PC-3 (cell line): ENCODE results near the gene STXBP5. TPM values are rescaled to one million over a fixed set of nuclear protein-coding genes. Genes with fewer than 3 reads are reported as not detected.

ENCODE experiments used
- ATAC-seq: fragments of 200-7000 bp; cut with Tn5 transposase; 2 replicates; pipeline ENCODE4 v1.9.1; 2020; ENCODE audit warnings: mild to moderate bottlenecking, moderate library complexity
- BruUV-seq: library from RNA; stranded (reverse); fragments of 400-500 nt; replicated peaks from 2 replicates; lab custom pipeline; 2021; lab: Mats Ljungman, UMichigan
- CTCF ChIA-PET: fragments of 300-600 bp; sonication (Branson Sonifier 250); formaldehyde crosslinking; loops from one replicate; lab custom pipeline; 2022; ENCODE audit warnings: antibody characterized with exemption; lab: Charles Lee
- POLR2A ChIA-PET: fragments of 300-600 bp; sonication (Branson Sonifier 250); formaldehyde crosslinking; loops from one replicate; lab custom pipeline; 2022; ENCODE audit warnings: antibody characterized with exemption; ENCODE audit not compliant: unreplicated experiment; lab: Charles Lee
- DNase-seq: peaks from one replicate; pipeline ENCODE4 v3.0.0-alpha.2; 2015
- H2AFZ ChIP-seq: fragments of 300-600 bp; sonication (generic); 2 replicates; pipeline ENCODE4 v1.6.0; 2016; ENCODE audit warnings: antibody characterized with exemption, low read length
- H3F3A ChIP-seq: fragments of 300-600 bp; sonication (generic); one replicate; pipeline ENCODE4 v1.6.0; 2017; ENCODE audit warnings: antibody characterized with exemption, low read length, control low read depth, mild to moderate bottlenecking; ENCODE audit not compliant: unreplicated experiment
- H3K27ac ChIP-seq: fragments of 300-600 bp; sonication (generic); 2 replicates; pipeline ENCODE4 v1.5.1; 2016; ENCODE audit warnings: mild to moderate bottlenecking, low read length
- H3K27me3 ChIP-seq: fragments of 300-600 bp; sonication (generic); 2 replicates; pipeline ENCODE4 v1.6.1; 2016; ENCODE audit warnings: low read length, mixed read lengths
- H3K36me3 ChIP-seq: fragments of 300-600 bp; sonication (generic); 2 replicates; pipeline ENCODE4 v1.6.1; 2016; ENCODE audit warnings: low read depth, mixed run types, low read length, mixed read lengths
- H3K4me1 ChIP-seq: fragments of 300-600 bp; sonication (generic); 2 replicates; pipeline ENCODE4 v1.5.1; 2016; ENCODE audit warnings: low read length; ENCODE audit not compliant: insufficient read depth
- H3K4me2 ChIP-seq: fragments of 300-600 bp; sonication (generic); 2 replicates; pipeline ENCODE4 v1.6.0; 2016; ENCODE audit warnings: low read length
- H3K4me3 ChIP-seq: fragments of 300-600 bp; sonication (generic); 2 replicates; pipeline ENCODE4 v1.5.1; 2016; ENCODE audit warnings: mild to moderate bottlenecking, low read length, mixed read lengths
- H3K79me2 ChIP-seq: fragments of 300-600 bp; sonication (generic); 2 replicates; pipeline ENCODE4 v1.6.1; 2017; ENCODE audit warnings: low read length, mixed read lengths
- H3K9ac ChIP-seq: fragments of 300-600 bp; sonication (generic); 2 replicates; pipeline ENCODE4 v1.6.0; 2016; ENCODE audit warnings: mild to moderate bottlenecking, low read length
- H3K9me2 ChIP-seq: fragments of 300-600 bp; sonication (generic); replicated peaks from 2 replicates; pipeline ENCODE4 v1.6.1; 2016; ENCODE audit warnings: mixed run types, low read length, mixed read lengths
- H3K9me3 ChIP-seq: fragments of 300-600 bp; sonication (generic); 2 replicates; pipeline ENCODE4 v1.6.1; 2016; ENCODE audit warnings: low read length, mixed read lengths
- H4K20me1 ChIP-seq: fragments of 300-600 bp; sonication (generic); 2 replicates; pipeline ENCODE4 v1.6.1; 2016; ENCODE audit warnings: low read length, mixed read lengths
- CTCF ChIP-seq: fragments of 300-600 bp; sonication (generic); conservative IDR thresholded peaks from 2 replicates; pipeline ENCODE4 v1.5.1; 2017; ENCODE audit warnings: antibody characterized with exemption, low read depth, mild to moderate bottlenecking, low read length
- EZH2 ChIP-seq: fragments of 300-600 bp; sonication (generic); IDR thresholded peaks from one replicate; pipeline ENCODE4 v1.6.1; 2017; ENCODE audit warnings: antibody characterized with exemption, mild to moderate bottlenecking, low read length; ENCODE audit not compliant: unreplicated experiment
- EZH2phosphoT487 ChIP-seq: fragments of 300-600 bp; sonication (generic); IDR thresholded peaks from 2 replicates; pipeline ENCODE4 v1.6.1; 2018; ENCODE audit warnings: mild to moderate bottlenecking, antibody characterized with exemption, low read length, borderline replicate concordance
- intact Hi-C: fragments of 100-400 bp; cut with micrococcal nuclease; formaldehyde crosslinking; loops from 2 replicates; pipeline ENCODE4 v1.9.0; 2023
- total RNA-seq: library from RNA; depleted of rRNA; stranded (reverse); fragments of >200 nt; gene quantifications from 2 replicates; pipeline ENCODE4 v1.2.3, GENCODE V29; 2014

Gene STXBP5
- total RNA-seq, 1 experiment from 2014 or later, result 12.9 TPM

- Histone ChIP-seq H3K4me2 (peak overlapping the region; percentile 16; the same call in 1 of the 2 replicates), H3K79me2 (no peaks in the 10 kb centered on the region), H3K4me3 (no peak overlapping the region), H3K36me3 (no peaks in the 10 kb centered on the region), H3F3A (no peaks in the 10 kb centered on the region), H3K4me1 (peaks cover 13% of the 10 kb centered on the region), H3K27me3 (no peaks in the 10 kb centered on the region), H3K9ac (peak overlapping the region; percentile 28), H2AFZ (peak overlapping the region; percentile 27; the same call in 1 of the 2 replicates), H4K20me1 (no peaks in the 10 kb centered on the region), H3K9me3 (no peaks in the 10 kb centered on the region), H3K9me2 (no peaks in the 10 kb centered on the region), H3K27ac (peak overlapping the region; percentile 52)
- no TSS peak for BruUV-seq
- peak; percentile 54 for DNase-seq
- CTCF ChIA-PET, result no interaction called here
- POLR2A ChIA-PET, result no interaction called here
- ATAC-seq, result peak; percentile 85
- no peak for TF ChIP-seq EZH2phosphoT487
- no peak for TF ChIP-seq CTCF
- TF ChIP-seq EZH2, result no peak
- intact Hi-C loops, result loop anchor here (2.0 kb wide), 2 partner anchors 15 to 25 kb away; no protein-coding TSS in a partner anchor
These were observed 24.4 kb upstream of the STXBP5 start for GRCh38 chr6:147179809-147180208.

DNA sequence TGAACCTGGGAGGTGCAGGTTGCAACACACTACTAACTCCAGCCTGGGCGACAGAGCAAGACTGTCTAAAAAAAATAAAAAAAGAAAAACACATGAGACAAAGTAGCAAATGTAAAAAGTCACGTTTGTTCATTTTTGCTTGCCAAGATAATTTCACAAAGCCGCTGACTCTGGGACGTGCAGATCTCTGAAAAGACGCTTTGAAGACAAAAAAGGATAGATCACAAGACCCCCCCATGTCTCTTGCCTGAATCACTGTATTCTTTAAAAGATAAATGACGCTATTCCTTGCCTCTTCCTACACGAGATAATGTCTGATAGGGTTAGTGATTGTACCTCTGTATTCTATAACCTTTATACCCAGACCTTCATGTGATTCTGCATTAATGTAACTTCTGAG, 23.3 kb upstream of the STXBP5 start:
- intact Hi-C loops, result loop anchor here (2.0 kb wide), 2 partner anchors 14 to 26 kb away; no protein-coding TSS in a partner anchor
- POLR2A ChIA-PET, result no interaction called here
- H3K4me3 ChIP-seq, result no peak overlapping the region
- no peak overlapping the region for H3K4me2 ChIP-seq
- no TSS peak for BruUV-seq
- CTCF ChIA-PET, result no interaction called here
- DNase-seq (no peak), ATAC-seq (no peak)
- no peak overlapping the region for H3K9ac ChIP-seq
- no peak for TF ChIP-seq EZH2phosphoT487
- TF ChIP-seq CTCF, result no peak
- no peak for TF ChIP-seq EZH2
- H3K9me3 ChIP-seq, result no peaks in the 10 kb centered on the region
- peaks cover 13% of the 10 kb centered on the region for H3K4me1 ChIP-seq
- H3K36me3 ChIP-seq, result no peaks in the 10 kb centered on the region
- H4K20me1 ChIP-seq, result no peaks in the 10 kb centered on the region
- H2AFZ ChIP-seq, result no peak overlapping the region
- H3K9me2 ChIP-seq, result no peaks in the 10 kb centered on the region
- H3K27ac ChIP-seq, result no peak overlapping the region
- H3K79me2 ChIP-seq, result no peaks in the 10 kb centered on the region
- no peaks in the 10 kb centered on the region for H3K27me3 ChIP-seq
- H3F3A ChIP-seq, result no peaks in the 10 kb centered on the region

- H2AFZ ChIP-seq, result no peak overlapping the region
- no peak overlapping the region for H3K4me2 ChIP-seq
- H3K79me2 ChIP-seq, result no peaks in the 10 kb centered on the region
- intact Hi-C loops, result no loop called here
- H3F3A ChIP-seq, result no peaks in the 10 kb centered on the region
- no peaks in the 10 kb centered on the region for H3K27me3 ChIP-seq
- CTCF ChIA-PET, result no interaction called here
- H3K27ac ChIP-seq, result no peak overlapping the region
- H3K9ac ChIP-seq, result no peak overlapping the region
- TF ChIP-seq CTCF, result no peak
- no peak for TF ChIP-seq EZH2
- no peak for TF ChIP-seq EZH2phosphoT487
- no peaks in the 10 kb centered on the region for H3K9me2 ChIP-seq
- H3K9me3 ChIP-seq, result no peaks in the 10 kb centered on the region
- no peak for DNase-seq
- POLR2A ChIA-PET, result no interaction called here
- no TSS peak for BruUV-seq
- no peaks in the 10 kb centered on the region for H4K20me1 ChIP-seq
- peaks cover 9% of the 10 kb centered on the region for H3K4me1 ChIP-seq
- no peak for ATAC-seq
- no peaks in the 10 kb centered on the region for H3K36me3 ChIP-seq
- H3K4me3 ChIP-seq, result no peak overlapping the region
These were observed 19.8 kb upstream of the STXBP5 start for GRCh38 chr6:147184379-147184778.
